ENCODE data around the gene PTPRN2. TPM values are rescaled to one million over a fixed set of nuclear protein-coding genes. Genes with fewer than 3 reads are reported as not detected.

PTPRN2 gene
- total RNA-seq, 2 experiments from 2014 or later, result 0.70 TPM; not detected in 1

DNA sequence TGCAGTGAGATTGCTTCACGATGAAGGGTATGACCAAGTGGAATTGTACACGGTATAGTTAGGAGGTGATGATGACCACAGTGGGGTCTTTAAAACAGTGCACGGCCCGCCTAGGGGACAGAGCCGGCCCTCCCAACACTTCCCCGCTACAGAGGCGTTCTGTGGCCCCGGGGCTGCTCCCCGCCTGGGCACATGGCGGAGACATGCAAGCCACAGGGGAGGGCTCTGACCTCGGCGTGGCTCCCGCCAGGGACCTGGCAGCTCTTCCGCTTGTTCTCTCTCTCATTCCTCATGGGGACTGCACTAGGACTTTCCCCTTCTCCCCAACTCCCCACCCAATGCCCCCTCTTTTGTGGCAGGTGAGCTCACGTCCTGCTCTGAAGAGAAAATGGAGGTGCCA, 857.0 kb downstream of the PTPRN2 start:
- Histone ChIP-seq H3K4me2 (ENCODE audit: low read length) (no peak overlapping the region), H4K20me1 (ENCODE audit: insufficient read depth, low read length) (no peaks in the 10 kb centered on the region), H3K9me3 (ENCODE audit: low read length) (no peaks in the 10 kb centered on the region), H3K4me1 (ENCODE audit: insufficient read depth, low read length, poor library complexity, severe bottlenecking) (no peaks in the 10 kb centered on the region), H3K9me2 (ENCODE audit: insufficient read depth, low read length) (no peaks in the 10 kb centered on the region), H3K4me3 (ENCODE audit: low read depth, low read length, poor library complexity, severe bottlenecking) (no peak overlapping the region), H3K36me3 (ENCODE audit: insufficient read depth, low read length) (no peaks in the 10 kb centered on the region), H3K27ac (ENCODE audit: low read depth, low read length, poor library complexity, severe bottlenecking) (no peak overlapping the region), H3K79me2 (ENCODE audit: insufficient read depth, low read depth, low read length) (no peaks in the 10 kb centered on the region), H2AFZ (ENCODE audit: low read length) (no peak overlapping the region)
- CTCF ChIA-PET (ENCODE audit: unreplicated experiment), result no interaction called here
- POLR2A ChIA-PET, result no interaction called here
- no peak for DNase-seq (ENCODE audit: low spot score)
- intact Hi-C loops (cut with micrococcal nuclease; ENCODE audit: unreplicated experiment), result no loop called here
- BruUV-seq (replicated peaks), result no TSS peak
- TF ChIP-seq, protein P1, sequence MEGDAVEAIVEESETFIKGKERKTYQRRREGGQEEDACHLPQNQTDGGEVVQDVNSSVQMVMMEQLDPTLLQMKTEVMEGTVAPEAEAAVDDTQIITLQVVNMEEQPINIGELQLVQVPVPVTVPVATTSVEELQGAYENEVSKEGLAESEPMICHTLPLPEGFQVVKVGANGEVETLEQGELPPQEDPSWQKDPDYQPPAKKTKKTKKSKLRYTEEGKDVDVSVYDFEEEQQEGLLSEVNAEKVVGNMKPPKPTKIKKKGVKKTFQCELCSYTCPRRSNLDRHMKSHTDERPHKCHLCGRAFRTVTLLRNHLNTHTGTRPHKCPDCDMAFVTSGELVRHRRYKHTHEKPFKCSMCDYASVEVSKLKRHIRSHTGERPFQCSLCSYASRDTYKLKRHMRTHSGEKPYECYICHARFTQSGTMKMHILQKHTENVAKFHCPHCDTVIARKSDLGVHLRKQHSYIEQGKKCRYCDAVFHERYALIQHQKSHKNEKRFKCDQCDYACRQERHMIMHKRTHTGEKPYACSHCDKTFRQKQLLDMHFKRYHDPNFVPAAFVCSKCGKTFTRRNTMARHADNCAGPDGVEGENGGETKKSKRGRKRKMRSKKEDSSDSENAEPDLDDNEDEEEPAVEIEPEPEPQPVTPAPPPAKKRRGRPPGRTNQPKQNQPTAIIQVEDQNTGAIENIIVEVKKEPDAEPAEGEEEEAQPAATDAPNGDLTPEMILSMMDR (conservative IDR thresholded peaks at IDR 0.05; ENCODE audit: low read length), result no peak

DNA sequence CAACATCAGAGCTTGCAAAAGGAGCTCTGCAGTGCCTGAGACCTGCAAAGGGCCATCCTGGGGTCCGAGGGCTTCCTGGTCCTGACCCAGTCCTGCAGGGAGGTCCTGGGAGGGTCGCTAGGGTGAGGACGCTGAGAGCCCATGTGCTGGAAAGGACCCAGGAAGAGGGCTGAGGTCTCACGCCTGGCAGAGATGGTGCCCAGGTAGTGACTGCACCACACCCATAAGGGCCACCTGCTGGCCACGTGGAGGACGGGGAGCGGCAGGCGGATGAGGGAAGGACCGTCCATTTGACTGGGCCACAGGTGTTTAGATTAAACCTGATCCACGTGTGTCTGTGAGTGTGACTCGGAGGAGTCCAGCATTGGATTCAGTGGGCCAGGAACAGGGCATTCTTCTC, 858.1 kb downstream of the PTPRN2 start:
- Histone ChIP-seq H3K4me2 (ENCODE audit: low read length) (no peak overlapping the region), H4K20me1 (ENCODE audit: insufficient read depth, low read length) (no peaks in the 10 kb centered on the region), H3K9me2 (ENCODE audit: insufficient read depth, low read length) (no peaks in the 10 kb centered on the region), H3K9me3 (ENCODE audit: low read length) (no peaks in the 10 kb centered on the region), H3K27ac (ENCODE audit: low read depth, low read length, poor library complexity, severe bottlenecking) (no peak overlapping the region), H2AFZ (ENCODE audit: low read length) (no peak overlapping the region), H3K79me2 (ENCODE audit: insufficient read depth, low read depth, low read length) (no peaks in the 10 kb centered on the region), H3K36me3 (ENCODE audit: insufficient read depth, low read length) (no peaks in the 10 kb centered on the region), H3K4me1 (ENCODE audit: insufficient read depth, low read length, poor library complexity, severe bottlenecking) (no peaks in the 10 kb centered on the region), H3K4me3 (ENCODE audit: low read depth, low read length, poor library complexity, severe bottlenecking) (no peak overlapping the region)
- CTCF ChIA-PET (ENCODE audit: unreplicated experiment), result no interaction called here
- BruUV-seq (replicated peaks), result no TSS peak
- POLR2A ChIA-PET, result no interaction called here
- TF ChIP-seq, protein P1 (conservative IDR thresholded peaks at IDR 0.05; ENCODE audit: low read length), result no peak
- intact Hi-C loops (cut with micrococcal nuclease; ENCODE audit: unreplicated experiment), result no loop called here
- DNase-seq (ENCODE audit: low spot score), result no peak

DNA sequence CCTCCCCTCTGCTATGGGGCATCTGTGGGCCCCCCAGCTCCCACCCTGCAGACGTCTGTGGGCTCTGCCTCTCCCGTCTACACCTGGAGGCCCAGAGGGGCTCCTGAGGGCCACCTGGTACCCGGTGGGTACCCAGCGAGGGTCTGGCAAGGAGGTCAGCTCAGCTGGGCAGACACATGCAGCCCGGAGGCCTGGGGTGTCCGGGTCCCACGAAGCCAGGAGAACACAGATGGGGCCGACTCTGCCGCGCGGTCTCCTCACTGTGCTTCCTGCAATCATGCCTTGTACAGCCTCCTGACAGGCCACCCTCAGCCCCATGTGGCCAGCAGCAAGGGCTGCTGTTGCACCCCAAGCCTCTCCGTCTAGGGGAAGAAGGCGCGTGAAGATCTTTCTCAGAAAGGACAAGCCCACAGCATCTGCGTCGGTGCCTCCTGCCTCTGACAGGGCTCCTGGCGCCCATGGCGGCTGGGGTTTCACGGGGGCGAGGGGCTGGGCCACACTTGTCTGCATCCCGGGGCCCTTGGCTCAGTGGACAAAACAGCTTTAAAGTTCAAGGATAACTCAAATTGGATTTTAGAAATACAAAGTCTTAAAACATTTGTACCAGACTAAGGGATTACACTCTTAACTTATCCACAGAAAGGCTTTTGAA, 859.5 kb downstream of the PTPRN2 start:
- intact Hi-C loops (cut with micrococcal nuclease; ENCODE audit: unreplicated experiment), result no loop called here
- BruUV-seq (replicated peaks), result no TSS peak
- CTCF ChIA-PET (ENCODE audit: unreplicated experiment), result no interaction called here

More for the DNA sequence above, 859.5 kb downstream of the PTPRN2 start:
- H3K79me2 ChIP-seq (ENCODE audit: insufficient read depth, low read depth, low read length), result no peaks in the 10 kb centered on the region
- no peaks in the 10 kb centered on the region for H3K9me2 ChIP-seq (ENCODE audit: insufficient read depth, low read length)
- H3K4me1 ChIP-seq (ENCODE audit: insufficient read depth, low read length, poor library complexity, severe bottlenecking), result no peaks in the 10 kb centered on the region
- TF ChIP-seq, protein P1 (conservative IDR thresholded peaks at IDR 0.05; ENCODE audit: low read length), result no peak
- TF ChIP-seq EZH2phosphoT487 (IDR thresholded peaks at IDR 0.05; ENCODE audit: borderline replicate concordance, low read depth, low read length), result no peak
- POLR2A ChIA-PET, result no interaction called here
- H3K9me3 ChIP-seq (ENCODE audit: low read length), result no peaks in the 10 kb centered on the region
- no peak overlapping the region for H2AFZ ChIP-seq (ENCODE audit: low read length)
- no peak overlapping the region for H3K4me3 ChIP-seq (ENCODE audit: low read depth, low read length, poor library complexity, severe bottlenecking)
- no peak overlapping the region for H3K27ac ChIP-seq (ENCODE audit: low read depth, low read length, poor library complexity, severe bottlenecking)
- no peak for DNase-seq (ENCODE audit: low spot score)
- no peaks in the 10 kb centered on the region for H3K36me3 ChIP-seq (ENCODE audit: insufficient read depth, low read length)
- no peak overlapping the region for H3K4me2 ChIP-seq (ENCODE audit: low read length)
- no peaks in the 10 kb centered on the region for H4K20me1 ChIP-seq (ENCODE audit: insufficient read depth, low read length)

All from OCI-LY7 (cell line).